Chondrocyte (in vitro differentiated cells): Measurements from ENCODE around the gene CHID1. TPM values are rescaled to one million over a fixed set of nuclear protein-coding genes. Genes with fewer than 3 reads are reported as not detected.
A peak's percentile ranks its signal among the peaks of the same experiment; 100 is the strongest.

Experiments used
- DNase-seq: peaks from one replicate; pipeline ENCODE4 v3.0.0; 2021; ENCODE audit warnings: mixed read lengths, low spot score
- H3K27ac Mint-ChIP-seq: one replicate; pipeline ENCODE4 v1.8.0; 2021; ENCODE audit warnings: mild to moderate bottlenecking, moderate library complexity, mixed read lengths; ENCODE audit not compliant: unreplicated experiment
- H3K27me3 Mint-ChIP-seq: 2 replicates; pipeline ENCODE4 v1.8.0; 2021; ENCODE audit warnings: low read depth, mixed read lengths
- H3K36me3 Mint-ChIP-seq: 2 replicates; pipeline ENCODE4 v1.8.0; 2021; ENCODE audit warnings: low read depth, mixed read lengths
- H3K4me1 Mint-ChIP-seq: 2 replicates; pipeline ENCODE4 v1.8.0; 2021; ENCODE audit warnings: low read depth, mild to moderate bottlenecking, mixed read lengths
- H3K4me3 Mint-ChIP-seq: one replicate; pipeline ENCODE4 v1.8.0; 2021; ENCODE audit warnings: mild to moderate bottlenecking, moderate library complexity, mixed read lengths; ENCODE audit not compliant: unreplicated experiment
- H3K9me3 Mint-ChIP-seq: 2 replicates; pipeline ENCODE4 v1.8.0; 2021; ENCODE audit warnings: low read depth, mixed read lengths
- total RNA-seq: library from RNA; stranded (reverse); gene quantifications from 3 replicates; pipeline ENCODE4 v1.2.1, GENCODE V29; 2021
- TF ChIP-seq, protein P1 (sequence below): fragments of 200-600 bp; sonication (generic); IDR thresholded peaks from 2 replicates; pipeline ENCODE4 v1.5.0; 2021; ENCODE audit warnings: antibody characterized with exemption, mild to moderate bottlenecking, moderate library complexity

CHID1 gene
- total RNA-seq, 1 donor from 2014 or later: 90.3 TPM

DNA sequence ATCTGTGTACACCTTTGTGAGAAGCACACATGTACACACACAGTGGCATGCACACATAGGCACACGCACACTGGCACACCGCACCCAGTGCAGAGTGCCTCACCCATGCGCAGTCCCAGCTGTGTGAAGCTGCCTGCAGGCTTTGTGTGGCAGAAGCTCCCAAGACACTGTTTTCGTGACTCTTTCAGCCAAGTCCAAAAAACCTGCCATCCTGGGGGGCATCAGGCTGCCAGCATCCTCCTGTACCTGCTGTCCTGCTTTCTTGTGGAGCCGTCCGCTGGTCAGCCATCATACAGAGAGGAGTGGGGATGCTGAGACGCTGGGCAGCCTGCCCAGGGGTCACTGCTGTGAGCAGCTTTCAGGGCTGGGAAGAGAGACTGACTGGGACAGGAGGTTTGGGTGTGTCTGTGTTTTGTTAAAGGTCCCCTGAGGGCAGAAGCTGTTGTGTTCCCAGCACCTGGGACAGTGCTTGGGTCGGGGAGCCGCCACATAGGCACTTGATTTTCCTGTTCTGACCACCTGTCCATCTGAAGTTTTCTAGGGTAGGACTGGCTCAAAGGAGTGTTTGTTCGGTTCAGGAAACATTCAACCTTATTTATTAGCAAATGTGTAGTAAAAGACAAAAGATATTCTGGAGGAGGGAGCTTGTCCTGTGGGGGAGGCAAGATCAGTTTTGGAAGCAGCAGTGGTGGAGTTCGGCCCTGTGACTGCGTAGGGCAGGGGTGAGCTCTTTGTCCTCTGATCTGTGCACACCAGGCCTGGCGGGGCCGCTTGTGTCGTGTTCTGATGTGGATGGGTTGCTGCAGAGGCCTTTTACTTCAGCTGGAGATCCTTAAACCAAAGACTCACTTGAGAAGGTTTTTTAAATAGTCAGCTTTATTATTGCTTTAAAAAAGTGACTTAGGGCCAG lies 44.8 kb upstream of the CHID1 start:
- no peak for DNase-seq
- Mint-ChIP-seq H3K9me3 (no peaks in the 10 kb centered on the region), H3K27ac (peak overlapping the region; percentile 46), H3K27me3 (no peaks in the 10 kb centered on the region), H3K36me3 (peaks cover 3% of the 10 kb centered on the region), H3K4me1 (peaks cover 55% of the 10 kb centered on the region), H3K4me3 (no peak overlapping the region)
- TF ChIP-seq, protein P1, sequence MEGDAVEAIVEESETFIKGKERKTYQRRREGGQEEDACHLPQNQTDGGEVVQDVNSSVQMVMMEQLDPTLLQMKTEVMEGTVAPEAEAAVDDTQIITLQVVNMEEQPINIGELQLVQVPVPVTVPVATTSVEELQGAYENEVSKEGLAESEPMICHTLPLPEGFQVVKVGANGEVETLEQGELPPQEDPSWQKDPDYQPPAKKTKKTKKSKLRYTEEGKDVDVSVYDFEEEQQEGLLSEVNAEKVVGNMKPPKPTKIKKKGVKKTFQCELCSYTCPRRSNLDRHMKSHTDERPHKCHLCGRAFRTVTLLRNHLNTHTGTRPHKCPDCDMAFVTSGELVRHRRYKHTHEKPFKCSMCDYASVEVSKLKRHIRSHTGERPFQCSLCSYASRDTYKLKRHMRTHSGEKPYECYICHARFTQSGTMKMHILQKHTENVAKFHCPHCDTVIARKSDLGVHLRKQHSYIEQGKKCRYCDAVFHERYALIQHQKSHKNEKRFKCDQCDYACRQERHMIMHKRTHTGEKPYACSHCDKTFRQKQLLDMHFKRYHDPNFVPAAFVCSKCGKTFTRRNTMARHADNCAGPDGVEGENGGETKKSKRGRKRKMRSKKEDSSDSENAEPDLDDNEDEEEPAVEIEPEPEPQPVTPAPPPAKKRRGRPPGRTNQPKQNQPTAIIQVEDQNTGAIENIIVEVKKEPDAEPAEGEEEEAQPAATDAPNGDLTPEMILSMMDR: no peak

DNA sequence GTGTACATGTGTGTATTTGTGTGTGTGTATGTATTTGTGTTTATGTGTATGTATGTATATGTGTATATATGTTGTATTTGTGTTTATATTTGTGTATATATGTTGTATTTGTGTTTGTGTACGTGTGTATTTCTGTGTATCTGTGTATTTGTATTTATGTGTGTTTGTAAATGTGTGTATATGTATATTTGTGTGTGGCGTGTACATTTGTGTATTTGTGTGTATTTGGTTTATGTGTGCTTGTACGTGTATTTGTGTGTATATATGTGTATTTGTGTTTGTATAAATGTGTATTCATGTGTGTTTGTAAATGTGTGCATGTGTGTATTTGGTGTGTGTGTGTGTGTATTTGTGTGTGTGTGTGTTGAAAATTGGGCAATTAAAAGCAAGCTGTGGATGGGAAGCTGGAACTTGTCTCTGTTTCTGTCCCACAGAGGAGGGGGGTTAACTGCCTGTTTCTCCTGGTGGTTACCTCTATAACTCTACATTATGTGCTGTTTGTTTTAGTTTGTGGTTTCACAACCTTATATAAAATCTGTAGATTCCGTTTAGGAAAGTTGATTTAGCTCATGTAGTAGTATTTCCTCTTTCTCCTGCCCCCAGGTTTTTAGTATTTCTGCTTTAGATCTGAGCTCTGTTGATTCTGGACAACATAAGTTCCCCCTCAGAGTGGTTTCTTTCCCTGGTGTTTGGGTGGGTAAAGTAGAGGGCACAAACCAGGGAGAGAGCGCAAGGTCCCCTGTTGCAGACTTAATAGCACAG lies 44.0 kb upstream of the CHID1 start:
- H3K4me3 Mint-ChIP-seq: no peak overlapping the region
- TF ChIP-seq, protein P1: no peak
- peaks cover 4% of the 10 kb centered on the region for H3K9me3 Mint-ChIP-seq
- peaks cover 55% of the 10 kb centered on the region for H3K4me1 Mint-ChIP-seq
- peak overlapping the region; percentile 1 for H3K27ac Mint-ChIP-seq
- DNase-seq: no peak
- H3K36me3 Mint-ChIP-seq: peaks cover 5% of the 10 kb centered on the region
- H3K27me3 Mint-ChIP-seq: no peaks in the 10 kb centered on the region

DNA sequence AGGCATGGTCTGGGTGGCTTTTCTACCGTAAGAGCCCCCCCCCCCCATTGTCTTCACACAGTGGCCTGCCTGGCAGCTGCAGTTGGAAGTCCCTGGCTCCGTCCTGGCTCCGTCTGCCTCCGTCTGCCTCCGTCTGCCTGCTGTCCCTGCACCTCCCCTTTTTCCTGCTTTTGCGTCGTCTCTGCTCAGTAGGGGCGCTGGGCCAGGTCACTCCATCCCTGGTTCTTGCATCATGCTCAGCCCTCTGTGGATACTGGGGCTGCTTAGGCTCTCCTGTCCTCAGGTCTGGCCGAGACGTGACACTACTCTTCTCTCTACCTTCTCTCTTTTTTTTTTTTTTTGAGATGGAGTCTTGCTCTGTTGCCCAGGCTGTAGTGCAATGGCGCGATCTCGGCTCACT lies 42.9 kb upstream of the CHID1 start:
- H3K9me3 Mint-ChIP-seq: peaks cover 4% of the 10 kb centered on the region
- no peak for DNase-seq
- H3K36me3 Mint-ChIP-seq: peaks cover 6% of the 10 kb centered on the region
- H3K4me3 Mint-ChIP-seq: no peak overlapping the region
- peaks cover 55% of the 10 kb centered on the region for H3K4me1 Mint-ChIP-seq
- H3K27ac Mint-ChIP-seq: peak overlapping the region; percentile 36
- TF ChIP-seq, protein P1: no peak
- H3K27me3 Mint-ChIP-seq: no peaks in the 10 kb centered on the region

DNA sequence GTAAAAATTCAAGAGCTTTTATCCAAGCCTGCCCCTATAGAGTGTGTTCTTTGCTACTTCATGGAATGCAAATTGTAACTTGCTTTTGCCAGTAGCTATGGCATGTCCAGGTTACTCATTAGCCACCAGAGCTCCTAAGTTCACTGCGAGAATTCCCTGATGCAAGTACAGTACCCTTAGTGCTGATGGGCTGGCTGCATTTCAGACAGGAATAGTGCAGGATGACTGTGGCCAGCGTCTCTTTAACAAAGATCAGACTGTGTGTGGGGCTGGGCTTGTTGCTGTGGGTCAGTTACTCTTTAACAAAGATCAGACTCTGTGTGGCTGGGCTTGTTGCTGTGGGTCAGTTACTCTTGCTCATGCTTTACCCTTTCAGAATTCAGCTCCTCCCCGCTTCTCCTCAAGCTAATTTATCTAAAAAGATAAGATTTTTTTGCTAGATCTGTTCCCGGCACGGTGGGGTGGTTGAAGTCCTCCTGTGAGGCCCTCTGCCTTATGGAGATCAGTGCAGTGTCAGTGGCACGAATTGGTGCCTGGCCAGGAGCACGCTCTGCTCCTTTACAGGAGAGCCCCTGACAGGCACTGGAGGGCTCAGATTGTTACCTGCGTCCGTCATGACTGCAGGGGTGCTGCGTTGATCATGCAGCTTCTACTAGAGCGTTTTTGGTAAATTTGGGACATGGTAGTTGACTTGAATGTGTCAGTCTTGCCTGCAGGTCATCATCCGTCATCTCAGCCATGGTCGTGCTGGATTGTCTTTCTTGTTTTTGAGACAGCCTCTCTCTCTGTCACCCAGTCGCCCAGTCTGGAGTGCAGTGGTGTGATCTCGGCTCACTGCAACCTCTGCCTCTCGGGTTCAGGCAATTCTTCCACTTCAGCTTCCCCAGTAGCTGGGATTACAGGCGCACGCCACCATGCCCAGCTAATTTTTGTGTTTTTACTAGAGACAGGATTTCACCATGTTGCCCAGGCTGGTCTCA lies 42.1 kb upstream of the CHID1 start:
- Mint-ChIP-seq H3K4me1 (peaks cover 54% of the 10 kb centered on the region), H3K4me3 (peak overlapping the region; percentile 8), H3K9me3 (peaks cover 4% of the 10 kb centered on the region), H3K27ac (peak overlapping the region; percentile 81), H3K36me3 (peaks cover 9% of the 10 kb centered on the region), H3K27me3 (no peaks in the 10 kb centered on the region)
- TF ChIP-seq, protein P1: no peak
- no peak for DNase-seq
